Stimulated activated CD8-positive, alpha-beta memory T cell treated with anti-CD3 and anti-CD28 coated beads, Interleukin-12 subunit alpha, Interleukin-12 subunit beta, amount 100 ng/mL, for 24 hours (primary cell): ENCODE results near the gene PSMD8.
"Not testable (repeated sequence)": the region's sequence is repeated elsewhere in the genome, so short reads cannot be mapped to it uniquely, and the experiment has no call there.

Source experiments
- DNase-seq: peaks from one replicate; pipeline ENCODE4 v3.0.0-alpha.2; 2020; ENCODE audit errors: extremely low read depth

Gene PSMD8

DNA sequence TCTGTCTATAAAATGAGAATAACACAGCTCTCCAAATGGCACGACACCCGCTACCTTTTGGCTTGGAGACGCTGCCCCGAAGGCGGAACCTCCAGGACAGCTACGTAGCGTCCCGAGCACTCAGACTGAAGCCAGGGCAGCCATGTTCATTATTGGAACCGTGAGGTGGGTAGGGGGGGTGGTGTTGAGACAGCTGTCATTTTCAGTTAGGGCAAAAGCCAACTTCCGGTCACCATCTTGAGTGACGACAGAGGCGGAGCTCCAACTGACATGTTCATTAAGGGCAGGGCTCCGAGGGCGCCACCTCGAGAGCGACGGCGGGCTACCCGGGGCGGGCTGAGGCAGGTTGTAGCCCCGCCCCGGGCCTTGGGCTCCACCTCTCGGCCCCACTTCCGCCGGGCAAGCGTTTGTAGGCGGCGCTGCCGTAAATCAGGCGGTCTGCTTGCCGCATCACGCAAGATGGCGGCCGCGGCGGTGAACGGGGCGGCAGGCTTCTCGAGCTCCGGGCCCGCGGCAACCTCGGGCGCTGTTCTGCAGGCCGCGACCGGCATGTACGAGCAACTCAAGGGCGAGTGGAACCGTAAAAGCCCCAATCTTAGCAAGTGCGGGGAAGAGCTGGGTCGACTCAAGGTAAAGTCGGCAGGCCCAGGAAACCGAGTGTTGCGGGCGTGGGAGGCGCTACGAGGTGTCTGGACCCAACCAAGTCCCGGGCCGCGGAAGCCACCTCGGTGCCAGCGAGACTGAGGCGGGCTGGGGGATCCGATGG lies at the start of gene PSMD8:
TSS of gene PSMD8 (plus strand) at position 240 of the 766 bp plus-strand sequence. CDS start at position 271, 31 bp downstream.
- peak; percentile 94 for DNase-seq

DNA sequence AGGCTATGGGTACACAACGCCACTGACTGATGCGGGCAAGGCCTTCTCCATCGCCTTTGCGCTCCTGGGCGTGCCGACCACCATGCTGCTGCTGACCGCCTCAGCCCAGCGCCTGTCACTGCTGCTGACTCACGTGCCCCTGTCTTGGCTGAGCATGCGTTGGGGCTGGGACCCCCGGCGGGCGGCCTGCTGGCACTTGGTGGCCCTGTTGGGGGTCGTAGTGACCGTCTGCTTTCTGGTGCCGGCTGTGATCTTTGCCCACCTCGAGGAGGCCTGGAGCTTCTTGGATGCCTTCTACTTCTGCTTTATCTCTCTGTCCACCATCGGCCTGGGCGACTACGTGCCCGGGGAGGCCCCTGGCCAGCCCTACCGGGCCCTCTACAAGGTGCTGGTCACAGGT lies 47.8 kb upstream of the PSMD8 start:
- no peak for DNase-seq

DNA sequence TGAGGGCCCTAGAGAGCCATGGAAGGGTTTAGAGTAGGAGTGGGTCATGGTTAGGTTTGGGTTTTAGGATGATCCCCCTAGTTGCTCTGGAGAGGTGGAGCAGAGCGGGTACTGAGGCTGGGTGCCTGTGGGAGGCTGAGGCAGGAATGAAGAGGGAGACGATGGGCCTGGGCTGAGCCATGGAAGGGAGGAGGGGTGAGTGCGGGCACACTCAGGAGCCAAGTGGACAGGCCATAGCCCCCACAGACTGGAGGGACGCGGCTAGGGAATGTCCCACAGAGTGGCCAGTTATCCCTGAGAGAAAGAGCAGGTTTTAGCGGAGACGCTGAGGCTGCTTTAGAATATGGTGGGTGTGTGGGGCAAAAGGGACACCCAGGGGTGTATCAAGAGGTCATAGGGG lies 44.7 kb upstream of the PSMD8 start:
- no peak for DNase-seq

DNA sequence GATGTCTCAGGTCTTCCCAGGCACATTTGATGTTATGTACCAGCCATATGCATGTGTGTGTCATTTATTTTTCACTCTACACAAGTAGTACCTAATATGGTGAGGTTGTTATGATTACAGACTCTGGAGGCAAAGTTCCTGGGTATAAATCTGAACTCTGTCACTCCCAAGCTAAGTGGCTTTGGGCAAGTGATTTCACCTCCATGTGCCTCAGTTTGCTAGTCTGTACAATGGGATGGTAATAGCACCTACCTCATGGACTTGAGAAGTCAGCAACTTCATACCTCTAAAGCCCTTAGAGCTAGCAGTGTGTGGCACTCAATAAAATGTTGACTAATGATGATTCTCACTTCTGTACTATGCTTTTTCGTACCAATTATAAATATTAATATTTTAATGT lies 42.6 kb upstream of the PSMD8 start:
- no peak for DNase-seq

DNA sequence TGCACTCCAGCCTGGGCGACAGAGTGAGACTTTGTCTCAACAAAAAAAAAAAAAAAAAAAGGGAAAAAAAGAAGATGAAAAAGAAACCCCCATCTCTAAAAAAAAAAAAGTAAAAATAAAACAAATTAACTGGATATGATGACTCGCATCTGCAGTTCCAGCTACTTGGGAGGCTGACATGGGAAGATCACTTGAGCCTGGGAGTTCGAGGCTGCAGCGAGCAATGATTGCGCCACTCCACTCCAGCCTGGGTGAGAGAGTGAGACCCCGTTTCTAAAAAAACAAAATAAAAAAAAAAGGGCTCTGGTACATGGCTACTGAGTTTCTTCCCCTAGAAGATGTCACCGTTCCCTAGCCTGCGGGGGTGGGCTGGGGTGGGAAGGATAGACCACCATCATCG lies 41.1 kb upstream of the PSMD8 start:
- DNase-seq = no peak

DNA sequence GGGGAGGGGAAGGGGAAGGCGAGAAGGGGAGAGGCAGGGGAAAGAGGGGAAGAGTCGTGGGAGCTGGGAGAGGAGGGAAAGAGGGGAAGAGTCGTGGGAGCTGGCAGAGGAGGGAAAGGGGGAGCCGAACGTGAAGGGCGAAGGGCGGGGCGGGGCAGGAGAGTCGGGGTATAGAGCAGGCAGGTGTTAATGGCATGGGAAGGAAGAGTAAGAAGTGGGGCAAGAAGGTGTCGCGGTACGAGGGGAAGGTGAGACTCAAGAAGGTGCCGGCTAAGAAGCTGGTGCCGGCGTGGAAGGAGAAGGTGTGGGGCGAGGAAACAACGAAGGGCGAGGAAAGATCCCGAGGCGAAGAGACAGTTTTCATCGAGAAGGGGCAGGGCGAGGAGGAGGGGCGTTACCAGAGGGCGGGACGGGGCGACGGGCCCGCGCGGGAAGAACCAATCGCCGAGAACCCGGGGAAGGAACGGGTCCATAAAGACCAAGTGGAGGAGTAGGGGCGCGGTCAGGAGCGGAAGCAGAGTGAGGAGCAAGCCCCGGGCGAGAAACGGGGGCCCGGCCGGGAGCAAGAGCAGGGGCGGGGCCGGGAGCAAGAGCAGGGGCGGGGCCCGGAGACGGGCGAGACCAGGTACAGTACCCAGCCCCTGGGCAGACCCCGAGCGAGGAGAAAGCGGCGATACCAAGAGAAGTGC lies 38.3 kb upstream of the PSMD8 start:
- DNase-seq = peak; percentile 91

DNA sequence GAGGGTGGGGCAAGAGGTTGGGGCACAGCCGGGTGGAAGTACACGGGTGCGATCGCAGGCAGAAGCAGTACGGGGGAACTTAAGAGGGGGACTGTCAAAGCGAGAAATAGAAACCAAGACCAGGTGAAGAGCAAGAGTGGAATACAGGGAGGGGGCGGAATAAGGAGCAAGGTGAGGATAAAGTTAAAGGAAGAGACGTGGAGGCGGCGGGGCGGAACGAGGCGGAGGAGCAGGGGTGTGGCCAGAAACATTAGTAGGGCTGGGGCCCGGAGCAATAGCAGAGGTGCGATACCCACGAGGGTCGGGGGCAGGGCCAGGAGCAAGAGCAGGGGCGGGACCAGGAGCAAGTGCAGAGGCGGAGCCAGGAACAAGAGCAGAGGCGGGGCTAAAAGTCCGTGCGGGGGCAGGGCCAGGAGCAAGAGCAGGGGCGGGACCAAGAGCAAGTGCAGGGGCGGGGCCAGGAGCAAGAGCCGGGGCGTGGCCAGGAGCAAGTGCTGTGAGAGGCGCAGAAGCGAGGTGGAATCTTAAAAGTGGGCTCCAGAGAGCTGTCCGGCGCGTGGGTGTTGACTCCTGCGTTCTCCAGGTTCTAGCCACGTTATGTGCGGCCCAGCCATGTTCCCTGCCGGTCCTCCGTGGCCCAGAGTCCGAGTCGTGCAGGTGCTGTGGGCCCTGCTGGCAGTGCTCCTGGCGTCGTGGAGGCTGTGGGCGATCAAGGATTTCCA lies 37.6 kb upstream of the PSMD8 start:
- DNase-seq = peak; percentile 84

DNA sequence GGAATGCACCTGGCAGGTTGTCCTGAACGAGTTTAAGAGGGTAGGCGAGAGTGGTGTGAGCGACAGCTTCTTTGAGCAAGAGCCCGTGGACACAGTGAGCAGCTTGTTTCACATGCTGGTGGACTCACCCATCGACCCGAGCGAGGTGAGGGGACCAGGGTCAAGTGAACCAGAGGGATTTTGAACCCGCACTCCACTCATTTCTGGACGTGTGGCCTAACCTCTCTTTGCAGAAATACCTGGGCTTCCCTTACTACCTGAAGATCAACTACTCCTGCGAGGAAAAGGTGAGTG lies 37.1 kb upstream of the PSMD8 start:
- DNase-seq = no peak

DNA sequence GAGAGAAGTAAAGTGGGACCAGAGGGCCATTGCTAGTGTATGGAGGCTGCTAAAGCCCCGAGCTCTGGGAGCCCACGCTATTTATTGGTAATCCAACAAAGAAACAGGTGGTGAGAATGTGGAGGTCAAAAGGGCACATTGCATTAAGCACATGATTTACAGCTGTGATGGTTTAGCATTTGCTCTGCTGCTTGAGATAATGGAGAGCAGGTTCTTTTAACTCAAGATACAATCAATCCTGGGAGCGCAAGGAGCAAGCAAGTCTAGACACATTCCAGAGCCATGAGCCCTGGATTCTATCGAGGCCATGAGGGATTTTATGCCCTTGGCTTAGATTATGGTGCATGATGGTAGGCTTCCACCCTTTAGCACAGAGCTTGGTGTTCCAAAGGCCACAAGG lies 35.4 kb upstream of the PSMD8 start:
- DNase-seq = not testable (repeated sequence)

DNA sequence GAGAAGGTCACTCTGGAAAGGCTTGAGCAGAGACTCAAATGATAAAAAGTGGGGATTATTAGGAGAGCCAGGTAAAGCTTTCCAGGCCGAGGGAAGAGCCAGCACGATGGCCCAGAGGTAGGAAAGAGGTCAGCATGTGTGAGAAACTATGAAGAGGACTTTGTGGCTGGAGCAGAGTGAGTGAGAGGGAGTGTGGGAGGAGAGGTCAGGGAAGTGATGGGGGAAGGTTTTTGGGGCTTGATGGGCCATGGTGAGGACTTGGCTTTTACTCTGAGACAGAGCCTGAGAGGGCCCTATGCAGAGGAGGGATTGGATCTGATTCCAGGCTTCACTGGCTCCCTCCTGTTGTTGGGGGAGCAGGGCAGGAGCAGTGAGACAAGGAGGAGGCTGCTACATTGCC lies 33.4 kb upstream of the PSMD8 start:
- no peak for DNase-seq

DNA sequence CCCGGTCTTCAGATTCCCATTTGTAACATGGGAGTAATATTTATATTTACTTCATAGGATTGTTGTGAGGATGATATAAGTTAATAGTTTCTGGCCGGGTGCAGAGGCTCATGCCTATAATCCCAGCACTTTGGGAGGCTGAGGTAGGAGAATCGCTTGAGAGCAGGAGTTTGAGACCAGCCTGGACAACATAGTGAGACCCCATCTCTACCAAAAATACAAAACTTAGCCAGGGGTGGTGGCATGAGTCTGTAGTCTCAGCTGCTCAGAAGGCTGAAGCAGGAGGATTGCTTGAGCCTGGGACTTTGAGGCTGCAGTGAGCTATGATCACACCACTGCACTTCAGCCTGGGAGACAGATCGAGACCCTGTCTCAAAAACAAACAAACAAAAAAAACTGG lies 27.5 kb upstream of the PSMD8 start:
- no peak for DNase-seq

DNA sequence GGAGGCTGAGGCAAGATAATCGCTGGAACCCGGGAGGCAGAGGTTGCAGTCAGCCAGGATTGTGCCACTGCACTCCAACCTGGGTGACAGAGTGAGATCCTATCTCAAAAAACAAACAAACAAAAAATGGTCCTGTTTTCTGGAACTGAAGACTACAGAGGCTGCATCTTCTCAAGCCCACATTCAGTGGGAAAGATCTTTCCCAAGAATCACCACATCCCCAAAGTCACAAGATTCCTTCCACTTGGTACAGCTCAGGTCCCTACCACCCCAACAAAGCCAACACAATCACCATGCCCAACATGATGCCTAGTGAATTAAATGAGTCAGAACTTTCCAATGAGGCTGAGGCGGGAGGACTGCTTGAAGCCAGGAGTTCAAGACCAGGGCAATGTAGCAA lies 23.5 kb upstream of the PSMD8 start:
- no peak for DNase-seq

DNA sequence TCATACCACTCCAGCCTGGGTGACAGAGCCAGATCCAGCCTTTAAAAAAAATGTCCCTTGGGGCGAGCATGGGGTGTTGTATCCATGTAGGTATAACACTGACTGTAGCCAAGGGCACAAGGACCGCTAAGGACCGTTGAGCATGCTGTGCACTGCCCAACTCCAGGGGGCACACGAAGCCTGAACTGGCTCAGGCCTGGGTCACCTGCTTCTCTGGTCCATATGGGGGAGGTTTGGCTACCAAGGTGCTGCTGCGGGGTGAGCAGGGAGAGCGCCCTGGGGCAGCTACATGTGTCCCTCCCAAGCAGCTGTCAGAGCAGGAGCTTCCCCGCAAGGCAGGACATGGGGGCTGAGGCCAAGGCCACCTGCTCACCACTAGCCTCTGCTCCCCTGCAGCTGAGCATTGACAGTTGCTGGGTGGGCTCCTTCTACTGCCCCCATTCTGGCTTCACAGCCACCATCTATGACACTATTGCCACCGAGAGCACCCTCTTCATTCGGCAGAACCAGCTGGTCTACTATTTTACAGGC lies 22.4 kb upstream of the PSMD8 start:
- no peak for DNase-seq

DNA sequence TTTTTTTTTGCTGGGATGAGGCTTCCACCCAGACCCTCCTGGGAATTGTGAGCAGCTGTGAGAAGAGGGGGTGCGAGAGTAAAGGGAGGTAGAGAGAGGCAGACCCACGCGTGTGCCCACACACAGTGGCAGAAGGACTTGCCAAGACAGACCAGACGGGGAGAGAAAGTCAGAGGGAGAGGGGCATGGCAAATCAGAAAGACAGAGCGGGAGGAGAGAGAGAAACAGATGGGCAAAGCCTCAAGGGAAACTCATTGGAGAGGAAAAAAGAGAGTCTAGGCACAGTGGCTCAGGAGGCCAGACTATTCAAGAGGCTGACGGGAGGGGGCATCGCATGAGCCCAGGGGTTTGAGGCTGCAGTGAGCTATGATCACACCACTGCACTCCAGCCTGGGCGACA lies 21.8 kb upstream of the PSMD8 start:
- DNase-seq = no peak

DNA sequence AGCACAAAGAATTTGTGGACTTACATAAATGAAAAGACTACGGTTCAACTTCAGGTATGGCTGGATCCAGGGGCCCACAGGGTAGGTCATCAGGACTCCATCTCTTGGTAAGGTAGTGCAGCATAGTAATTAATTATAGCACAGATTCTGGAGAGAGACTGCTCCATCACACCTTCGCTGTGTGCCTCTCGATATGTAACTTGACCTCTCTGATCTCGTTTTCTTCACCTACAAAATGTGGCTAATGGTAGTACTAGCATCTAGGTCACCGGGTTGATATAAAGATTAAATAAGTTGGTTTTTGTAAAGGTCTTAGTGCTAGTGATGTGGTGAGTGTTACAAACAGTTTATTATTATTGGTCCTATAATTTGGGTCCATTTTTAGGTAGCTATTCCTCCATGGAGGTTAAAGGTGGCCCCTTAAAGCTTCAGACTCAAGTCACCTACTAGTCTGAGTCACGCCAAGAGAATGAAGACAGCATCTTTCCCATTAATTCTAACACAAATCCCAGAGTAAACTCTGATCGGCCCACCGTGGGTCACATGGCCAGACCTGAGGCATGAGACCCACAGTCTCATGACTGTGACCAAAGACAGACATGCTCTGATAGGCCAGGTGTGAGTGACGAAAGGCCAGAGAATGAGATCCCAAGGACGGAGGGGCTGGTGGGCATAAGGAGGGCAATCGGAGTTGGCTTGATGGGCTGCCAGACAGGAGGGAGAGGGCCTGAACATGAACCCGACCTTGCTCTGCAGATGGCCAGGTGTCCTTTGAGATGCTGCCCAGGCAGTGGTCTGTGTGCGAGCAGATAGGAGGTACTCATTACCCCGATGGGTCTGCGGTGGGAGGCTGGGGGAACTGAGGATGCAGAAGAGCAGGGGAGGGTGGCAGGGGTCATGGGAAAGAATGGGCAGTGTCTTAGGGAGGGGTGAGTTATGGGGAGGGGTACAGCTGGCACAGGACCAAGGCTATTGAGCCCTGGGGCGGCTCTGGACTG lies 18.3 kb upstream of the PSMD8 start:
- no peak for DNase-seq

DNA sequence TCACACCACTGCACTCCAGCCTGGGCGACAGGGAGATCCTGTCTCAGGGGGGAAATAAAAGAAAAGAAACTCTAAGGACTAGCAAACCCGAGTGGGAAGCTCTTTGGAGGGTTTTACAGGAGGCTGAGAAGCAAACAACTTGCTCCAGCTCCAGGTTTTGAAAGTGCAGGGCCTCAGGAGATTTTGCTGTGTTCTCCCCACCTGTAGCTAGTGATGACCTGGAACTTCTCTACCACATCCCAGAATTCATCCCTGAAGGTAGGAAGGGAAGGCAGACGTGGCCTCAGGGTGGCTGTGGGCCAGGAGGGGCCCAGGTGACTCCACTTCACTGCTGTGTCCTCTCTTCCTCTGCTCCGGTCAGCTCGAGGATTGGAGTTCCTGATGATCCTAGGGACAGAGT lies 16.3 kb upstream of the PSMD8 start:
- no peak for DNase-seq

DNA sequence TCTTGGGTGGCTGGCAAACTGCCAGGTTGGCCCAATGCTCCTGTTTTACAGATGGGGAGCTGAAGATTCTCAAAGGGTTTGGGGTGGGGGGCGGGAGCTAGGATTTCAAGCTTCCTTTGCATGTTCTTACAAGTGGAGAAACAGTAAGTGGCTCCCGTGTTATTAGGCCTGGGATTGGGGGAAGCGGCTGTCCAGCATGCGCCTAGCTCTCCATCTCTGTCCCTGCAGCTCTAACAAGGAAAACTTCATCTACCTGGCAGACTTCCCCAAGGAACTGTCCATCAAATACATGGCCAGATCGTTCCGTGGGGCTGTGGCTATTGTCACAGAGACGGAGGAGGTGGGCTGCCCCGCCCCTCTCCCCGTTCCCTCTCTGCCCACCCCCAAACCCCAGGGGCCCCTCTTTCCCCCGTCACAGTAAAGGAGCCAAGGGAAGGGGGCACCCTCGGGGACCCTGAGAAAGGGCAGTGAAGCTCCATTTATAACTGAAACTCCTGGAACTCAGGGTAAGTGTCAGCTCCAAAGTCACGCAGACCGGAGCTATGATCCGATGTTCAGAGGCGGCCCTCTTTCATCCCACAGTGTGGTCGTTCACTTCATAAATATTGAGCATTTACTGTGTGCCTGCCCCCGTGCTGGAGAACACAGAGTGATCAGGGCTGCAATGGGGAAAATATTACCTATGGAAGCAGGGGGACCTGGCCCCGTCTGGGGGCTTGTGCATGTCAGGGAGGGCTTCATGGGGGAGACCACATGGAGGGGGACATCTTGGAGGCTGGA lies 14.9 kb upstream of the PSMD8 start:
- no peak for DNase-seq

DNA sequence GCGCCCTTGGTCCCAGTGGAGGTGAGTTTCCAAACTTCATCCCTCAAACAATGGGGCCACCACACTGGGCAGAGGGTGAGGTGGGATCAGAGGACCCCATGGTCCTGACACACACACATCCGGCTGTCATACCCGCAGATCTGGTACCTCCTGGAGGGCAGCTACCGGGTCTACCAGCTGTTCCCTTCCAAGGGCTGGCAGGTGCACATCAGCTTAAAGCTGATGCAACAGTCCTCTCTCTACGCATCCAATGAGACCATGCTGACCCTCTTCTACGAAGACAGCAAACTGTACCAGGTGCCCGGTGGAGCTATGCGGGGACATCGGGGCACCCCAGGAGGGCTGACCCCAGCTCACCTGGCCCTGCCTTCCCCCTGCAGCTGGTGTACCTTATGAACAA lies 14.0 kb upstream of the PSMD8 start:
- DNase-seq = no peak

DNA sequence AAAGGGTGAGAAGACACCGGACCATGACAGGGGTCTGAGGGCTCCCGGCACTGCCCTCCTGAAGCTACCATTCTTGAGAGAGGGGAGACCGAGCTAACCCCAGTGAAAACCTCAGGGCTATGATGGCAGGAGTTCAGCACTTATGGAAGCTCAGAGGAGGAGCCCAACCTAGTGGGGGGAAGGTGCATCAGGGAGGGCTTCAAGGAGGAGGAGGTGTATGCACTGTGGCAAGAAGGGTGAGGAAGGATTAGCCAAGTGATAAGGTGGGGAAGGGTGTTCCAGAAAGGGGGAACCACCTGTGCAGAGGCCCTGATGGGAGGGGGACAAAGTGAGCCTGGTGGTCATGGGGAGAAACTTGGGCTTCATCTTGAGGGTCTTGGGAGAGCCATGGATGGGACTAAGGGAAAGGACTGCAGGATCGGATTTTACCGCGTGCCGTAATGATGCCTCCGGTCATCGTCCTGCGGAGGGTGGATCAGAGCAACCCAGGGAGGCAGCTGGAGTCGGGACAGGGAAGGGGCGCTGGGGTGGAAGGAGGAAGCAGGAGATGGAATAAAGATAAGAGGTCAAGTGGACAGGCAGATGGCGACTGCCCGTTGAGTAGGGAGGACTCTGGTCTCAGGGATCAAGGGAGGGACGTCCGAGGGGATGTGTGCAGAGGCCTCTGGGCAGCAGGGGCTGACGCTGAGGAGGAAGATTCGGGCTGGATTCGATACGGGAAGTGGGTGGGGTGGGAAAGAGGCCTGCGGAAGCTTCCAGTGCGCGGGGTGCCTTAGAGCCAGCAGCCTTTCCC lies 13.3 kb upstream of the PSMD8 start:
- DNase-seq = no peak

DNA sequence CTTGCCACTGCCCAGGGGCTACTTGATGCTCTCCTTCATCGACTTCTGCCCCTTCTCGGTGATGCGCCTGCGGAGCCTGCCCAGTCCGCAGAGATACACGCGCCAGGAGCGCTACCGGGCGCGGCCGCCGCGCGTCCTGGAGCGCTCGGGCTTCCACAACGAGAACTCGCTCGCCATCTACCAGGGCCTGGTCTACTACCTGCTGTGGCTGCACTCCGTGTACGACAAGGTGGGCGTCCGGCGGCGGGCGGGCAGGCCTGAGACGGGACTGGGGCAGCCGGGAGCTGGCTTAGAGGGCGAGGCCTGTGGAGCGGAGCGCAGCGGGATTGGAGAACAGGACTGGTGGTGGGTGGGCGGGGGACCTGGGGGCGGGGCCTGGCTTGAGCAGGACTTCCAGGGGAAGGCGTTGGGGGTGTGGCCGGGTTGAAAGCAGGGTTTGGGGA lies 12.7 kb upstream of the PSMD8 start:
- DNase-seq = peak; percentile 46
